GM13977 (cell line): ENCODE data around the gene BAIAP2.

ENCODE experiments used
- DNase-seq: peaks from one replicate; pipeline ENCODE4 v3.0.0; 2012; ENCODE audit warnings: low spot score
- CTCF ChIP-seq: IDR thresholded peaks from 2 replicates; pipeline ENCODE4 v1.5.1; 2012; ENCODE audit warnings: mild to moderate bottlenecking, control low read depth; ENCODE audit not compliant: insufficient read depth; ENCODE audit errors: extremely low read depth, missing control alignments
- in situ Hi-C: fragments of 300-500 bp; cut with MboI; formaldehyde crosslinking; loops from one replicate; pipeline ENCODE4 v1.12.0; 2022; ENCODE audit warnings: low sequenced_read_pairs, low pct_unique_long_range_greater_than_20kb, mixed read lengths, inconsistent platforms; ENCODE audit not compliant: unreplicated experiment

BAIAP2 gene

GRCh38 chr17:81132197-81132540 is 97.2 kb downstream of the BAIAP2 start:
- in situ Hi-C loops, result no loop called here
- DNase-seq, result no peak
- TF ChIP-seq CTCF, result no peak

- TF ChIP-seq CTCF, result no peak
- DNase-seq, result no peak
- in situ Hi-C loops, result no loop called here
Observed at GRCh38 chr17:81132770-81133723, 98.1 kb downstream of the BAIAP2 start.

GRCh38 chr17:81134064-81134781 is 99.3 kb downstream of the BAIAP2 start:
- in situ Hi-C loops, result no loop called here
- DNase-seq, result no peak
- no peak for TF ChIP-seq CTCF

- in situ Hi-C loops, result no loop called here
- DNase-seq, result no peak
- no peak for TF ChIP-seq CTCF
Observed at GRCh38 chr17:81135505-81136278, 100.7 kb downstream of the BAIAP2 start.

GRCh38 chr17:81136366-81136765 is 101.4 kb downstream of the BAIAP2 start:
- TF ChIP-seq CTCF, result no peak
- DNase-seq, result no peak
- in situ Hi-C loops, result no loop called here

GRCh38 chr17:81137248-81137647 is 102.3 kb downstream of the BAIAP2 start:
- TF ChIP-seq CTCF, result no peak
- DNase-seq, result no peak
- in situ Hi-C loops, result no loop called here
